HTR-8/SVneo (cell line): ENCODE measurements around the gene SIGLEC1.
A peak's percentile ranks its signal among the peaks of the same experiment; 100 is the strongest.

ENCODE experiments used
- DNase-seq: peaks from one replicate; pipeline ENCODE4 v3.0.0; 2011; ENCODE audit warnings: low spot score, mixed read lengths; ENCODE audit not compliant: insufficient read length
- FAIRE-seq: peaks from 2 replicates; lab custom pipeline; 2011; peaks lifted over from hg19 to GRCh38; lab: Jason Lieb, UNC

SIGLEC1 gene

GRCh38 chr20:3744806-3745685 lies 32.6 kb upstream of the SIGLEC1 start:
- FAIRE-seq (no peak), DNase-seq (no peak)

GRCh38 chr20:3744037-3744436 lies 31.6 kb upstream of the SIGLEC1 start:
- no peak for FAIRE-seq
- no peak for DNase-seq

GRCh38 chr20:3743251-3743650 lies 30.9 kb upstream of the SIGLEC1 start:
- FAIRE-seq (no peak), DNase-seq (no peak)

- DNase-seq (no peak), FAIRE-seq (no peak)
Observed at GRCh38 chr20:3741836-3742458, 29.5 kb upstream of the SIGLEC1 start.

- DNase-seq (no peak), FAIRE-seq (no peak)
Observed at GRCh38 chr20:3740615-3741301, 28.4 kb upstream of the SIGLEC1 start.

DNA sequence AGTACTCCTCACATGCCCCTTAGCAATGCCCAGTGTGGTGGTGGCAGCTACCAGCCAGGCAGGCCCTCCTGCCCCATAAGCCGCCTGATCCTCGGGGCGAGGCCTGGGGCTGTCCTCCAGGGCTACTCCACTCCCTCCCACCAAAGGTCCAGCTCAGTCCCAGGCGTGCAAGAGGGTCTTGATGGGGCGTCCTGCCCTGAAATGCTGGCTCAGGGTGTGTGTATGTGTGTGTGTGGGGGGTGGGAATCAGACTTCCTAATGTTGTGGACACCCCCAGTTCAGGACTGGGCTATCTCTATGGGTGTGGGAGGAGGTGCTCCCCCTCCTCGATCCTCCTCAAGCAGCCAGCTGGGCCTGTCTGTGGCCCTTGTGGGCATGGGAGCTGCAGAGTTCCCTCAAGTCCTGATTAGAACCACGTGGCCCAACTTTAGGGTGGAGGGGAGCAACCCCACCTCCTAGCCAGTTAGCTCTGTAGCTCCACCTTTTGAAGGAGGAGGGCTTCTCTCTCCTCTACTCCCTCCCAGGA lies 27.6 kb upstream of the SIGLEC1 start:
- DNase-seq (no peak), FAIRE-seq (no peak)

DNA sequence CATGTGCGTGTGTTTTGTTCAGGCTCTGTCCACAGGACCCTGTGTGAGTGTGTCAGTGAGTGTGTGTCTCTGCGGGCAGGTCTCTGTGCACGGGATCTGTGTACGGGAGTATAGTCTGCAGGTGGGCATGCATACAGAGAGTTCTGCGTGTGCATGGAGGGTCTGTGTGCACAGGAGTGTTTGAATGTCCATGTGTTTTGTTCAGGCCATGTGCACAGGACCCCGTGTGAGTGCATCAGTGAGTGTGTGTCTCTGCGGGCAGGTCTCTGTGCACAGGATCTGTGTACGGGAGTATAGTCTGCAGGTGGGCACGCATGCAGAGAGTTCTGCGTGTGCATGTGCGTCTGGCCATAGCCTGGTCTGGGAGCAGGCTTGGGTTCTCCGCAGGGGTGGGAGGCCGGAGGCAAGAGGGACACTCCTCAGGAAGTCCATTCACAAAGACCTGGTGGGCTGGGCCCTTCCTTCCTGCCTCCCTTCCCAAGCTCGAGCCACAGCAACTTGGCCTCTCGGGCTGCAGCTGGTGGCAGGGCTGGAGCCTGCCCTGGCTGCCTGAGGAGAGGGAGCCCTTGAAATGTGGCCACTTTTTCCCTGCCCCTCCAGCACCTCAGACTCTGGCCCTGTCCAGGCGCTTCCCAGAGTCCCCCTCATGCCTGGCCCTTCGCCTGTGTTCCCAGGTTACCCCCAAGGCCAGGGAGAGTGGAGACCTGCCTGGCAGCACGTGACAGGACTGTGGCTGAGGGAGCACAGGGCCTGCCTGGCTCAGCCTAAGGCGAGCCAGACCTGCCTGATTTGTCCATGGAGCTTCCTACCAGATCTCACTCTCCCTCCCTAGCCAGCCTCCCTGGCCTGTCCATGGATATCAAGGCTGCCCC lies 26.9 kb upstream of the SIGLEC1 start:
- FAIRE-seq: peak; percentile 74
- no peak for DNase-seq

GRCh38 chr20:3738111-3739053 lies 26.0 kb upstream of the SIGLEC1 start:
- FAIRE-seq: no peak
- DNase-seq: no peak

DNA sequence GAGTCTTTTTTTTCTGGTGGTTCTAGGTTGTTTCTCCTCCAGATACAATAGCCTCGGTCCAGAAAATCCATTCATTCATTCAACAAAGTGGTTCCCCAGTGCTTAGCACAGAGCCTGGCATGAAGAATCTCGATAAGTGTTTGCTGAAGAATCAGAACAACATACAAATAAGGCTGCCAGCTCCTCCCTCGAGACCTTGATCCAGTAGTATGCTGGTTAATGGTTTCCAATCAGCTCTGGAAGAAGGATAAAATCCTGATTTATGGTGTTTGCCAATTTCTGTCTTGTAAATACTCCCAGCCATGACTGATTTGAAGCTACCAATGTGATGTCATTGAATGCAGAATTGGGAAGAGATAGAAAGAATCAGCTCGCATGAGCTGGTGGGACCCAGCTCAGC lies 23.4 kb upstream of the SIGLEC1 start:
- DNase-seq (no peak), FAIRE-seq (no peak)

GRCh38 chr20:3734111-3734843 lies 21.9 kb upstream of the SIGLEC1 start:
- DNase-seq: no peak
- no peak for FAIRE-seq

GRCh38 chr20:3733119-3733995 lies 21.0 kb upstream of the SIGLEC1 start:
- no peak for DNase-seq
- no peak for FAIRE-seq

- no peak for FAIRE-seq
Observed at GRCh38 chr20:3732327-3733118, 20.1 kb upstream of the SIGLEC1 start, which contains the start of gene HSPA12B. Gene HSPA12B, plus strand, starts transcription at chr20:3732685. Its CDS starts 5,990 bp downstream, at chr20:3738675.

DNA sequence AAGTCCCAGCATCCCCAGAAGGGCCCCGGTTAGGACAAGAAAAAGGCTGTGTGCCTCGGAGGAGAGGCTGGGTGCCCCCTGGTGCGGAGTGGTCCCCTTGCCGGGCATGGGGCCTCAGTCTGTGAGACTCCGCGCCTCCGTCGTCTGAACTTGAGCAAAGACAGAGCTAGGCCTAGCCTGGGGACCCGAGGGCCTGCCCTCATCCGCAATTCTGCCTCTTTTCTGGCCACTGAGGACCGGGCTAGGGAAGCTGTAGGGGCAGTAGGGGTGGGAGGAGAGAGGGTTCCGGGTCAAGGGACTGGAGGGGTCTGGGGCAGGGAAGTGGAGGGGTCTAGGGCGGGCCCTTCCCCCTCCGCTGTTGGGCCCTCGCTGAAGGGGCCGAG lies 19.5 kb upstream of the SIGLEC1 start:
- FAIRE-seq (no peak), DNase-seq (no peak)

More at GRCh38 chr20:3732327-3733118, 20.1 kb upstream of the SIGLEC1 start, which contains the start of gene HSPA12B:
- no peak for DNase-seq

GRCh38 chr20:3730803-3731672 lies 18.6 kb upstream of the SIGLEC1 start:
- peak; percentile 36 for FAIRE-seq
- no peak for DNase-seq

- DNase-seq: no peak
- FAIRE-seq: no peak
Observed at GRCh38 chr20:3729811-3730540, 17.6 kb upstream of the SIGLEC1 start.
